GM19035 (cell line): Measurements from ENCODE around the gene PTGDR2.

Experiments
- ATAC-seq: cut with Tn5 transposase; IDR thresholded peaks from one replicate; pipeline ENCODE4 v1.9.1; 2021; ENCODE audit not compliant: unreplicated experiment

Gene PTGDR2

DNA sequence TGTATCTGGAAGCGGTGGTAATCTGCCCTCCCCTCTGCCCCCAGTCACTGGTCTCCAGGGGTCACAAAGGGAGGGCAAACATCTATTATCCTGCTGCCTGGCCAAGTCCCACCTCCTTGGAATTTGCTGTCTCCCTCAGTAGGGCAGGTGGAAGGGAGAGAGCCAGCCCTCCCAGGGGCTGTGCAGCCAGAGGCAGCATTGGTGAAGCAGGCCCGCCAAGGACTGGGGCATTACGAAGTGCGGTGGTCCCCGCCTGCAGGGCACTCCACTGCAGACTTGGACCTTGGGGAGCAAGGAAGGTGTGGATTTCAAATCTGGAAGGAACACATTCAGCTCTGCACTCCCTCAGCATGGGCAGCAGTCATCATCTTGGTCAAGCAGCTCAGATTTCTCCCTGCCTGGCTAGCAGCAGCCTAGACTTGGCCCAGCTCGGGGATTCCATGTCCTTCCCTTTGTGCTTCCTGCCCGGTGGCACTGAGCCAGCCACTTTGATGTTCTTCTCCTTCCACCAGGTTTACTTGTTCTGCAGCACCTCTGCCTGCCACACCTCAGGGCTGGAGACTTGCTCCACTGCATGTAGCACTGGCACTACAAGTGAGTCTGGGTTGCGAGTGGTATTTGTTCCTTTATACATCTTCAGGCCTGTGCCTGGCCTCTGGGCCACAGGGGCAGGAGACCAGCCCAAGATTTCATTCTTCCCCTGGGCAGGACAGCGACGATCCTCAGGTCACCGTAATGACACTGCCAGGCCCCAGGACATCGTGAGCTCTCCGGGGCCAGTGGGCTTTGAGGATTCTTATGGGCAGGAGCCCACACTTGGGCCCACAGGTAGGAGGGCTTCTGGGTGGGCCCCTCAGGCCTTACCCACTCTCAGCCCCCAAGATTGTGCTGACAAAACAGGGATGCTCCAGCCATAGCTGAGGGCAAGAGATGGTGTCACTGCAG, 18.9 kb upstream of the PTGDR2 start:
- no peak for ATAC-seq

DNA sequence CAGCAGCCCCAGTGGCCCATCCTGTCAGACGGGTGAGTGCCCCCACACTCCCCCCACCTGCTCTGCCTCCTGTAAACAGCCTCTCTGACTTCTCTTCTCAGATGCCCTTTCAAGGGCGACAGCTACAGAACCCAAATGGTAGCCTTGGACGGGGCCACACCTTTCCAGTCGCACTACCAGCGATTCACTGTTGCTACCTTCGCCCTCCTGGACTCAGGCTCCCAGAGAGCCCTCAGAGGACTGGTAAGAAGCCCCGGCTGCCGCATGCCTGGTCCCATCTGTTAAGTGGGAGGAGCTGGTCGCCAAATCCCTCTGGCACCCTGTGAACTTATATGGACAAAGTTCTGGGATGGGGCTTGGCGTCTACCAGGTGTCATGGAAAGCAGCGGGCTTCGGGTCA, 17.8 kb upstream of the PTGDR2 start:
- no peak for ATAC-seq

DNA sequence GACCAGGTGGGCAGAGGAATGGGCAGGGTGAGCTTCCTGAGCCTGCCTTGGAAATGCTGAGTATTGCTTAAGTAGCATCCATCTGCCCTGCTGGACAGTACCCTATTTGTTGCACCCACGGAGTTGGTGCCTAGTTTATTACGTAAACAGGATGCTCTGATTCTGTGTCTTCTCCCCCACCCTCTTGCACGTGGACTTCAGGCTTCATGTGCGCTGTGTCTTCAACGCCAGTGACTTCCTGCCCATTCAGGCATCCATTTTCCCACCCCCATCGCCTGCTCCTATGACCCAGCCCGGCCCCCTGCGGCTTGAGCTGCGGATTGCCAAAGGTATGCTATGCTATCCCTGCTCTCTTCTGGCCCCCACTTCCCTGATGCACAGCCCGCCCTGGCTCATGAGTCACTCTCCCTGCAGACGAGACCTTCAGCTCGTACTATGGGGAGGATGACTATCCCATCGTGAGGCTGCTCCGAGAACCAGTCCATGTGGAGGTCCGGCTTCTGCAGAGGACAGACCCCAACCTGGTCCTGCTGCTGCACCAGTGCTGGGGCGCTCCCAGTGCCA, 17.3 kb upstream of the PTGDR2 start:
- no peak for ATAC-seq

DNA sequence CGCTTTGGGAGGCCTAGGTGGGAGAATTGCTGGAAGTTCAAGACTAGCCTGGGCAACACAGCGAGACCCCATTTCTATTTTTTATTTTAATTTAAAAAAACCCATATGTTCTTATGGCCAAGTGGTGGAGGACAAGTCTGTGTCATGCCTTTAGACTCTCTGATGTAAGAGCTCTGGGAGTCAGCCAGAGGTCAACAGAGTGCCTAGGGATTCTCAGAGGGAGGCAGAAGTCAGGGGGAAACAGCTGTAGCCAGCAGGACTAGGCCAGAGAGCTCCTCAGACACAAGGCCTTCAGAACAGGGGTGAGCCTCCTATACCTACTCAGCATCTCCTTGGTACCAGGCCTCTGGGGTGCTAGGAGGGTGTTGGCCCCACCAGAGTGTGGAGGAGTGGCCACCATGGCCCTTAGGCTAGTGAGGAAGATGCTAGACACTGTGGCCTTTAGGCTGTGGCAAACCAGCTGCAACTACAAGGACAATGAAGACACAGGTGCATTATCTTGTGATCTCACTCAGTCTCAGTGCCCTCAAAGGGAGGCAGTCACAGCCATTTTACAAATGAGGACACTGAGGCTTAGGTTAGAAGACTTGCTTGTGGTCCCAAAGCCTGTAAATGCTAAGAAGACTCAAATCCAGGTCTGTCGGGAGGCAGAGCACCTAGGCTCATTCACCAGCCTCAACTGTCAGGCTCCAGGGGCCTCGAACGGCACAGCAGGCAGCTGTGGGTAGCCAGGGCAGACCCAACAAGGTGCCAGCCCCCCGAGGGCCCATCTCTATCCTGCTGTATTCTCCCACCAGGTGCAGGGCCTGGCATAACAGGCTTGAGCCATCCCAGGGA, 16.6 kb upstream of the PTGDR2 start:
- ATAC-seq: no peak

DNA sequence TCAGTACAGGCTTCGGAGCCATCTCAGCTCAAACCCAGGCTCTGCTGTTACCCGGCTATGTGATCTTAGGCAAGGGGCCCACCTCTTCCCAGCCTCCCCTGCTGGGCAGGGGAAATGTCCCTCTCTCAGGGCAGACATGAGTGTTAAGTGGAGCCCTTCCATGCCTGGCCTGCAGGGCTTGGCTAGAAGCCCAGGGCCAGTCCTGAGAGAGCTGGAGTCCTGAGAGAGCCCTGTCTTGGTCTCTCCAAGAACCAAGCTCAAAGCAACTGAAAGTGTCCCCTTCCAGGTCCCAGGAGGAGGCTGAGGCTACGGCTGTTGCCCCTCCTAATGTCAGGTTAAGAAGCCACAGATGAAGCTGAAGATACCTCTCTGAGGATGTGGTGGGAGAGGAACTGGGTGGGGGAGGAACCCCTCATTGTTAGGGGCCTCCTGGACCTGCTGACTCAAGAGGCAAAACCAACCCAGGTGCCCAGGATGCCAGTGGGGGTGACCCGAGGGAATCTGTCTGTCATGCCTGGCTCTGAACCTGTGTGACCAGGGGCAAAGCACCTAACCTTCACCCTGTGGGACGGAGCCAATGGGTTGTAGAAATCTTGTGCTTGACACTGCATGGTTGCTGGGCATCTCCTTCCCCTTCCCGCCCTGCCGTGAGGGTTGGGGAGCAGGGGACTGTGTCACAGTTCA, 15.8 kb upstream of the PTGDR2 start:
- no peak for ATAC-seq

- no peak for ATAC-seq
Measured at GRCh38 chr11:60870733-60871377, 15.1 kb upstream of the PTGDR2 start.

- ATAC-seq: no peak
Measured at GRCh38 chr11:60870276-60870675, 14.5 kb upstream of the PTGDR2 start.

DNA sequence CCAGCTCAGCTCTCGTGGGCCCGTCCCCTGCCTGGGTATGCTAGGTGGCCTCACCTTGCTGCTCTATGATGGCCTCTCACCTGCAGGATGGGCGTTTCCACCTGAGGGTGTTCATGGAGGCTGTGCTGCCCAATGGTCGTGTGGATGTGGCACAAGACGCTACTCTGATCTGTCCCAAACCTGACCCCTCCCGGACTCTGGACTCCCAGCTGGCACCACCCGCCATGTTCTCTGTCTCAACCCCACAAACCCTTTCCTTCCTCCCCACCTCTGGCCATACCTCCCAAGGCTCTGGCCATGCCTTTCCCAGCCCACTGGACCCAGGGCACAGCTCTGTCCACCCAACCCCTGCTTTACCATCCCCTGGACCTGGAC, 13.7 kb upstream of the PTGDR2 start:
- no peak for ATAC-seq

GRCh38 chr11:60868682-60869450, 13.1 kb upstream of the PTGDR2 start:
- no peak for ATAC-seq

- no peak for ATAC-seq
Measured at GRCh38 chr11:60867871-60868681, 12.3 kb upstream of the PTGDR2 start.

GRCh38 chr11:60866911-60867870, 11.4 kb upstream of the PTGDR2 start, which contains the start of gene ZP1:
Gene ZP1, plus strand, starts transcription at chr11:60867542. Its CDS starts 20 bp downstream, at chr11:60867562.
- no peak for ATAC-seq

DNA sequence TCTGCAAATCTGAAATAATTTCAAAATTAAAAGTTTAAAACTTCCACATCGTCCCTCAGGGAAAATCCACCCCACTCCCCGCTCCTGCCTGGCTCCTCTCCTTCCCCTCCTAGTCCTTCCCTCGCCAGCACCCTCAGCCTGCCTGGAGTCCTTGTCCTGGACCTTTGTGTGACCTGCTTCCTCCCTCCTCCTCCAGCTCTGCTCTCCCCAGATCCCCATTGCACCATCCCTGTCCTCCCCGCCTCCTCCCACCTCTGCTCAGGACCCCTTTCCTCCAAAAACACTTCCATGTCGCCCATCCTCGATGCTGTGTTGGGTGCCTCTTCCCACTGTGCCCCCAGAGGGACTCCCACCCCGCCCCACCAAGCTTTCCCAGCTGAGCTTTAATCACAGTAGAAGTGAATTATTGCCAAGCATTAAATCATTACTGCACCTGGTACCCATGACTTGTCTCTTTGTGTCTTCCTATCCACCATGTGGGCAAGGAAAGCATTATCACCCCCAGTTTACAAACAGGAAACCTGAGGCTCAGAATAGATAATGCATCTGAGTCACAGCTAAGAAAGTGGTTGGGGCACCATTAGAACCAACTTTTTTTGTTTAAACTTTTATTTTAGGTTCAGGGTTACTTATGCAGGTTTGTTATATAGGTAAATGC, 9.2 kb upstream of the PTGDR2 start:
- no peak for ATAC-seq

- ATAC-seq: no peak
Measured at GRCh38 chr11:60863550-60864521, 8.1 kb upstream of the PTGDR2 start.

DNA sequence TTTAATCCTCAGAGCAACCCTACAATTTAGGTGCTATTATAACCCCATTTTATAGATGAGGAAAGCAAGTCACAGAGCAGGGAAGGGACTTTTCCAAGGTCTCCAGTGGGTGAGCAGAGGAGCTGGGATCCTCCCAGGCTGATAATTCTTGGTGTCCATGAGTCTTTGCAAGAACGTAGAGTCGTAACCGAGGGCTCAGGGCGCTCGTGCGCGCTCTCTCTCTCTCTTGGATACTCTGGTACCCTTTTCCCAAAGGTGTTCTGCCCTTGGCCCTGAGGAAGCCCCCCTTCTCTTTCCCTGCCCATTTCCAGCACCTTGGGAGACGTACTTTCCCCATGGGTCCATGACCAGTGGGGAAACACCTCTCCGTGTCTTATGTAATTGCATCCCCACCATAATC, 6.4 kb upstream of the PTGDR2 start:
- no peak for ATAC-seq

- ATAC-seq: no peak
Measured at GRCh38 chr11:60860943-60861342, 5.2 kb upstream of the PTGDR2 start.

- ATAC-seq: no peak
Measured at GRCh38 chr11:60859616-60860250, 4.0 kb upstream of the PTGDR2 start.
